HG02970 (cell line): Measurements from ENCODE around the gene NPPA.

ENCODE experiments used
- ATAC-seq: cut with Tn5 transposase; IDR thresholded peaks from one replicate; pipeline ENCODE4 v1.9.1; 2021; ENCODE audit warnings: mild to moderate bottlenecking, moderate library complexity, moderate number of reproducible peaks; ENCODE audit not compliant: unreplicated experiment, low FRiP score

NPPA gene

DNA sequence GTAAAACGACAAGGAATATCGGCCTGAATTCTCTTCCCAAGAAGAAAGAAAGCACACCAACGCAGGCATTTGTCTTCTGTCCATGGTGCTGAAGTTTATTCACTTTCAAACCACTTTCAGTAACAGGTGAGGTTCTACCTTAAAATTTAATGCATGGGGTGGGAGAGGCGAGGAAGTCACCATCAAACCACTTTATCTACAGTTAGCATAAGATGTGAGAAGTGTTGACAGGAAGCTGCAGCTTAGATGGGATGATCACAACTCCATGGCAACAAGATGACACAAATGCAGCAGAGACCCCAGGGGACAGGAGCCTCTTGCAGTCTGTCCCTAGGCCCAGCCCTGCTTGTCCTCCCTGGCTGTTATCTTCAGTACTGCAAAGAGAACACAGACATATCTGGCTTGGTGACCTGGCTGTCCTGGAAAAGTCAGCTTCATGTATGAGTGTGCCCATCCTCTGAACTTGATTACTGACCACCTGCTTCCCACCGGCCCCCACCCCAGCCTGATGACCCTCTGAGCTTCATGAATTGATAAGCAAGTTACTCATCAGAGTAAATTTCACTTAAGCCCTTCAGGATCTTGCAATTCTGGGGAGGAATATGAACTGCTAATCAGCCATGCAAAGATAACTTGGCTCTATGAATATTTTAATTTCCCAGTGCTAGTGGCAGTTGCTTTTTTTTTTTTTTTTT lies 1.8 kb downstream of the NPPA start:
- ATAC-seq = no peak

DNA sequence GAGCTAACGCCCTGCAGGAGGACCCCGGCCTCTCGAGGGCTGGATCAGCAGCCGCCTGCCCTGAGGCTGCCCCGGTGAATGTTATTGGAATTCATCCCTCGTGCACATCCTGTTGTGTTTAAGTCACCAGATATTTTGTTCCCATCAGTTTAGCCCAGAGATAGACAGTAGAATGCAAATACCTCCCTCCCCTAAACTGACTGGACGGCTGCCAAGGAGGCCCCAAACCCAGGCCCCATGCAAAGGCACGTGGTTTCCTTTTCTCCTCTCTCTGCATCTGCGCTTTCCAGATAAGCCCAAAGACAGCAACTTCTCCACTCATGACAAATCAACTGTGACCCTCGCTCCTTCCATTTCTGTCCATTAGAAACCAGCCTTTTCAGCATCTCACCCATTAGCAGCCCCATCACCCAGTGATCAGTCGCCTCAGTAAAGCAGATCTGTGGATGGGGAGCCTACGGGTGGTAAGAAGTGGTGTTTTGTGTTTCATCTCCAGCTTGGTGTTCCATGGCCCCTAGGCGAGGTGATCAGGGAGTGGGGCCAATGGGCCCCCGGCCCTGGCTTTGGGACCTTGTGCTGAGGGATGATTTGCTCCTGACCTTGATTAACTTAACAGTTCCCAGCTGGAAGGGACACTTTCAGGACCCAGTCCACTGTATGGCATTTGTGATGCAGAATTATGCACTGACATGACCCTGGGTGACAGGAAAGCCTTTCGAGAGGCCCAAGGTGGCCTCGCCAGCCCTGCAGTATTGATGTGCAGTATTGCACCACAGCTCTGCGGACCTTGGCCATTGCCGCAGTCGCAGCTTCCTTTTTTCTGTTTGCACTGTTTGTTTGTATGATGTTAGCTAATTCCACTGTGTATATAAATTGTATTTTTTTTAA lies 5.2 kb downstream of the NPPA start:
- ATAC-seq = no peak

DNA sequence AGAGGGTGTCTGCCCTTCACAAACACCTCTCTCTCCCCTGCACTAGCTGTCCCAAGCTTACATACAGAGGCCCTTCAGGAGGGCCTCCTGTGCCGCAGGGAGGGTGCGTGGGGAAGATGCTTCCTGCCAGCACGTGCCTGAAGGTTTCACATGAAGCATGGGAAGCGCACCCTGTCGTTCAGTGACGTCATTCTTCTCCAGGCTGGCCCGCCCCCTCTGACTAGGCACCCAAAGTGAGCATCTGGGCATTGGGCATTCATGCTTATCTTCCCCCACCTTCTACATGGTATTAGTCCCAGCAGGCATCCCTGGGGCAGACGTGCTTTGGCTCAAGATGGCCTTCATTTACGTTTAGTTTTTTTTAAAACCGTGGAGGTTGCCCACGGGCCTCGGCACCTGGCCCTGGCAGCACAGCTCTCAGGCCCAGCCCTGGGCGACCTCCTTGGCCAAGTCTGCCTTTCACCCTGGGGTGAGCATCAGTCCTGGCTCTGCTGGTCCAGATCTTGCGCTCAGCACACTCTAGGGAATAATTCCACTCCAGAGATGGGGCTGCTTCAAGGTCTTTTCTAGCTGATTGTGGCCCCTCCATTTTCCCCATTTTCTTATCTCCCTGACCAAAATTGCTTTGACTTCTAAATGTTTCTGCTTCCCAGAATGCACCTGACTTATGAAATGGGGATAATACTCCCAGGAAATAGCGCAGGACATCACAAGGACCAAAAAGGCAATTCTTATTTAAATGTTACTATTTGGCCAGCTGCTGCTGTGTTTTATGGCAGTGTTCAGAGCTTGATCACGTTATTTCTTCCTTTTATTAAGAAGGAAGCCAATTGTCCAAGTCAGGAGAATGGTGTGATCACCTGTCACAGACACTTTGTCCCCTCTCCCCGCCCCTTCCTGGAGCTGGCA lies 6.1 kb downstream of the NPPA start:
- no peak for ATAC-seq

DNA sequence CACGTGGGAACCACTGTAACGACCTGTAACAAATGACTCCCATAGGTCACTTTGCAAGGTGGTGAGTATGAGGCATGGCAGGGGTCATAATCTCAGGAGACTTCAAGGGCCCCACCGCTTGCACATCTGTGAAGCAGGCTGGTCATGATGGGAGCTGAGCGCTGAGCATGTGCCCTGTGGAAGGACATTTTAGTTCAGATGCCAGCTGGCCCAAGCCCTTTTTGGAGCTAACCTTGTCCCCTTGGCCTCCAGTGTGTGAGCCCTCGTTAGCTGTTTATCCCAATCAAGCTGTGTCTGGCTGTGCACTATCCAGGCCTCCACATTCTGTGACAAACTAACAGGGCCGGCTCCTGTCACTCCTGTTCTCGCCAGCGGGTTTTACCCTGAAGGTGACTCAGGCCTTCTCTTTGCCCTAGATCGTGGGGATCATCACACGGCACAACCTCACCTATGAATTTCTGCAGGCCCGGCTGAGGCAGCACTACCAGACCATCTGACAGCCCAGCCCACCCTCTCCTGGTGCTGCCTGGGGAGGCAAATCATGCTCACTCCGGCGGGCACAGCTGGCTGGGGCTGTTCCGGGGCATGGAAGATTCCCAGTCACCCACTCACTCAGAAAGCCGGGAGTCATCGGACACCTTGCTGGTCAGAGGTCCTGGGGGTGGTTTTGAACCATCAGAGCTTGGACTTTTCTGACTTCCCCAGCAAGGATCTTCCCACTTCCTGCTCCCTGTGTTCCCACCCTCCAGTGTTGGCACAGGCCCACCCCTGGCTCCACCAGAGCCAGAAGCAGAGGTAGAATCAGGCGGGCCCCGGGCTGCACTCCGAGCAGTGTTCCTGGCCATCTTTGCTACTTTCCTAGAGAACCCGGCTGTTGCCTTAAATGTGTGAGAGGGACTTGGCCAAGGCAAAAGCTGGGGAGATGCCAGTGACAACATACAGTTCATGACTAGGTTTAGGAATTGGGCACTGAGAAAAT lies 7.6 kb downstream of the NPPA start:
- ATAC-seq = no peak

DNA sequence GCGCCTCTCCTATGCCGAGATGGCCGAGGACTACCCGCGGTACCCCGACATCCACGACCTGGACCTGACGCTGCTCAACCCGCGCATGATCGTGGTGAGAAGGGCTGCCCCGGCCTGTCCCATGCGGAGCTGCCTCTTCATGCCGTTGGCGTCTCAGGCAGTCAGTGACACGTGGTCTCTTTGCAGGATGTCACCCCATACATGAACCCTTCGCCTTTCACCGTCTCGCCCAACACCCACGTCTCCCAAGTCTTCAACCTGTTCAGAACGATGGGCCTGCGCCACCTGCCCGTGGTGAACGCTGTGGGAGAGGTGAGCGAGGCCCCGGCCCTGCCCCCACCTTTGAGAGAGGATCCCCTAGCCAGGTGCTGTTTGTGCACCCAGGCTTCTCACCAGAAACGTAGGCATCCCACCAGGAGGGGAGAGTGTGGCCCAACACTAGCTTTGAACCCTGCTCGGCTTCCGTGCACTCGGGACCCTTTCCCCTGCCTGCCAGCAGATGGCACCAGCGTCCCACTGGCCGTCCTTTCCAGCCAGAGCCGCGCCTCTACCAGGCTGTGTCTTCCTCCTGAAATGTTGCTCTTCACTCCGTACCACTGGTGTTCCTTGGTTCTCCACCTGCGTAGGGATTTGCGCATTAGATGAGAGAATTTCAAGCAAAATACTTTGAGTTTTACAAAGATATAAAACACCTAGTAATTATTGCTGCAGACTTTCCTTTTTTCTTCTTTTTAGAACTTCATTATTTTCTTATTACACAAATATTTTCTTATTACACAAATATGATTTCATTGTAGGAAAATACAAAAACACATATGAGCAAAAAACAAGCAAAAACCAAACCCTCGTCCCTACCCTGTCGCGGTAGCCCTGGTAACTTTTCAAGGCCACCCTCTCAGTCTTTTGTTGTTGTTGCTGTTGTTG lies 9.0 kb downstream of the NPPA start:
- no peak for ATAC-seq

DNA sequence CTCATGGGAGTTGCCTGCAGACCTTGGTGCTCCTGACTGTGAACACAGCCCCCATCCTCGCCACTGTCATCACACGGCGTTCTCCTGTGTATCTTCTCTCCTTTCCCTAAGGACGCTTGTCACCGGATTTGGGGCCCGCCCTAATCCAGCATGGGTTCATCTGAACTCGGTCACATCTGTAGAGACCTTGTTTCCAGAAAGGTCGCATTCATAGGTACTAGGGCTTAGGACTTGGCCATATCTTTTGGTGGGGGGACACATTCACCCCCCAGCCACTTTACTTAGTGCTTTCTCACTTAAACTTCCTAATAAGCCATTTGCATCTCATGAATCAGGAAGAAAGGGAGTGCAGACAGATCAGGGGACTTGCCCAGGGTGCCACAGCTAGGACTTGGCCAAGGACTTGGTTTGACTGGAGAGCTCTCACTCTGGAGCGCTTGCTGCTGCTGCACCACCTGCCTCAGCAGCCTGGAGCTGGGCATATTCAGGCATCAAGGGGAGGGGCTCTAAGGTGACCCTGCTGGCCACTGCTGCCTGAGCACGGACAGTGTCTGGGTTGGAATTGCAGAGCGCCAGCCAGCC lies 9.7 kb downstream of the NPPA start:
- ATAC-seq = no peak

DNA sequence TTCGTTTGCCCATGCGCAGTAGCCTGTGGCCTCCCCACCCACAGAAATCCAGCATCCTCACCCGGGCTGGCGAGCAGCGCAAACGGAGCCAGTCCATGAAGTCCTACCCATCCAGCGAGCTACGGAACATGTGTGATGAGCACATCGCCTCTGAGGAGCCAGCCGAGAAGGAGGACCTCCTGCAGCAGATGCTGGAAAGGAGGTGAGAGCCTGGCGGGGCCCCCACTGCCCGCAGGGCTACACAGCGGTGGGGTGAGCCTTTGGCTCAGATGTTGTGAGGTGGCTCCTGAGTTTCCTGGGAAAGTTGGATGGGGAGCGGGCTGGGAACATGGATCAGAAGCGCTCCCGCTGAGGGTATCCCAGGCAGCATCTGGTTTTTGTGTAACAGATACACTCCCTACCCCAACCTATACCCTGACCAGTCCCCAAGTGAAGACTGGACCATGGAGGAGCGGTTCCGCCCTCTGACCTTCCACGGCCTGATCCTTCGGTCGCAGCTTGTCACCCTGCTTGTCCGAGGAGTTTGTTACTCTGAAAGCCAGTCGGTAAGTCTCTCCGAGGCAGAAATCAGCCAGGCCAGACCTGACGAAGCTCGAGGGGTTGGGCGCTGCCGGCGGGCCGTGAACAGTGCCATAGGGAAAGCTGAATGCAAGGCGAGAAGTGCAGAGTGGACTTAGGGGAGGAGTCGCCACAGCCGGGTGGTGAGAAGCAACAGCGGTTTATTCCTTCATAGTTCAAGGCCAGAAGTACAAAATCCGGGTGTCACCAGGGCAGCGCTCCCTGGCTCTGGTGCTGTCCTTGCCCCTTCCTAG lies 10.4 kb downstream of the NPPA start:
- no peak for ATAC-seq

DNA sequence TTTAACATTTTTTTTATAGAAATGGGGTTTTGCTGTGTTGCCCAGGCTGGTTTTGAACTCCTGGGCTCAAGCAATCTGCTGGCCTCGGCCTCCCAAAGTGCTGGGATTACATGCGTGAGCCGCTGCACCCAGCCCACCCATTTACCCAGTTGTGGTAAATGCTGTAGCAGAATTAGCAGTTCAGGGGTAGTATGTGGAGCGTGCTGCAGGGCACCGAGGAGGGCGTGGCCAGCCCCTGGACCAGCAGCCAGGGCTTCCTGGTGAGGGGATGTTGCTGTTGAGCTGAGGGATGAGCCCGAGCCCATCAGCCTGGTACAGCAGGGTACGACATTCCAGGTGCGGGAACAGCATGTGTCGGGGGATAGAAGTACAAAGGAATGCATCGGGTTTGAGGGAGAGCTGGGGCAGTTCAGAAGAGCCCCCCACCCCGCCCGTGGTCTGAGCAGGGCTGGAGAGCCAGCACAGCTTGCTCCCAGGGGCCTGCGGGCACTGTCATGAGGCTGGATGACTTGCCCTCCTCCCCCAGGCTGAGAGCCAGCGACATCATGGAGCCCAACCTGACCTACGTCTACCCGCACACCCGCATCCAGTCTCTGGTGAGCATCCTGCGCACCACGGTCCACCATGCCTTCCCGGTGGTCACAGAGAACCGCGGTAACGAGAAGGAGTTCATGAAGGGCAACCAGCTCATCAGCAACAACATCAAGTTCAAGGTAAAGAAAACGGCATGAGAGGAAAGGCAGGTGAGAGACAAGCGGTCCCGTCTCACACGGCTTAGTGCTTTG lies 11.9 kb downstream of the NPPA start:
- no peak for ATAC-seq

DNA sequence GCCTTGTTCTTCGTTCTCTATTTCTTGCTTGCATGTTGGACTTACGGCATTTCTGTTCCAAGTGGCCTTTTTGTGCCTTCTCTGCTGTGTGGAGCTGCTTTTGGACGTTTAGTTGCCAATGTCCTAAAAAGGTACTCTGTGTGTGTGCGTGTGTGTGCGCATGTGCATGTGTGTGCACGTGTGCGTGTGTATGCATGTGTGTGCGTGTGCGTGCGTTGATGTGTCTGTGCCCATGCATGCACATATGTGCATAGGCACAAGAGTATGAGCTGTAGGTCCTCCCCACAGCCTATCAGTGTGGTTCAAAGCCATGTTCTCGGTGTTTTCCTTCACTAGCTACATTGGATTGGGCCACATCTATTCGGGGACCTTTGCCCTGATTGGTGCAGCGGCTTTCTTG lies 13.7 kb downstream of the NPPA start:
- no peak for ATAC-seq

DNA sequence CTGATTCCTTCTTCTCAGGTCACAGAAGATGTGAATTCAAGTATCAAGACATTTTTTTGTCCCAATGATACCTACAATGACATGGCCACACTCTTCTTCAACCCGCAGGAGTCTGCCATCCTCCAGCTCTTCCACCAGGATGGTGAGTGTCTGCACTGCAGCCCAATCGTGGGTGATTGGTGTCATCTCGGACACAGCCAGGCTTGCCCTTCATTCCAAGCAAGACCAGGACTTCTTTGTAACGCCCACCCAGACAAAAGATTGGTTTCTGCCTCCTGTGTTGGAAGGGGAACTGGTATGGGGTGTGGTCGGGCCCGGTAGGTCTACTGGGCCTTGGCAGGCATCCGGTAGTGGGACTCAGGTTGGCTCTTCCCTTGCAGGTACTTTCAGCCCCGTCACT lies 14.1 kb downstream of the NPPA start:
- no peak for ATAC-seq

DNA sequence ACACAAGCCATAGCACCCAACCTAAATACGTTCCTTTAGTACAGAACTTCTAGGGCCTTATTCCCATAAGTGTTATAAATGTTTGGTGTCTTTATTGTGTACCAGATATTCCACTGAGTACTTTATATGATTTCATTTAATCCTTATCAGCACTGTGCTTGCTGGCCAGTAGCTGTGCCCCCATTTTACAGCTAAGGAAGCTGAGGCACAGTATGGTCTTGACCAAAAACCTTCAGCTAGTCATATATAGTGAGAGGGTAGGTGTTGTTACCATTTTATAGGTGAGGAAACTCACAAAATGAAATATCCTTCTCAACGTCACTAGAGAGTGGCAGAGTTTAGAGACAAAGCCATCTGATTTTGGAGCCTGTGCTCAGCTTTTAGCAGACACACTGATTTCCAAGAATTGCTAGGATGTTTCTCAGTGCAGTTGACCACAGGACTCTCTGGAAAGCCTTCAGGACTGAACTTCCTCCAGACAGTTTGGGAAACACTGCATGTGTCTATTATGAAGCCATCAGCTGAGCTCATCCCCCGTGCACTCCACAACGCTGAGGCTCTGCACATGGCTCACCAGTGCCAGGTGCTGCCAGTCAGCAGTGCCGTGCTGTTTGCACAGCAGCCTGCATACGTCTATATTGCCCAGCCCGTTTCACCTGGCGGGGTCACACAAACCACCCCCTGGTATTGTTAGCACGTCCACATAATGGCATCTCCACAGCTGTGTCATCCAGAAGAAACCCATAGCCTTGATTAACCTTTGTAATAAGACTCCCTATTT lies 15.4 kb downstream of the NPPA start:
- ATAC-seq = no peak

DNA sequence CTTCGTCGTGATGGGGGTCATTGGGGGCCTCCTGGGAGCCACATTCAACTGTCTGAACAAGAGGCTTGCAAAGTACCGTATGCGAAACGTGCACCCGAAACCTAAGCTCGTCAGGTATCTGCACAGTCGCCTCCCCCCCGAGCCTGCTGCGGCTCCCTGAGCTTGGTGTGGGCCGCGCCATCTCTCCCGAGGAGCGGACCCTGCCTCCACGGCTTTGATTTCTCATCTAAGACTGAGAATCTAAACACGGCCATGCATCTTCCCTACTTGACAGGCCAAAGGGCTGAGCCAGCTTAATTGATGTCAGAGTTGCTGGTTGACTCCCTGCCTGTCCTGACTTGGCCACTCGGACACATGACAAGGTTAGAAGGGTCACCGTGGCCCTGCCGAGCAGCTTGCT lies 19.1 kb downstream of the NPPA start:
- ATAC-seq = no peak

DNA sequence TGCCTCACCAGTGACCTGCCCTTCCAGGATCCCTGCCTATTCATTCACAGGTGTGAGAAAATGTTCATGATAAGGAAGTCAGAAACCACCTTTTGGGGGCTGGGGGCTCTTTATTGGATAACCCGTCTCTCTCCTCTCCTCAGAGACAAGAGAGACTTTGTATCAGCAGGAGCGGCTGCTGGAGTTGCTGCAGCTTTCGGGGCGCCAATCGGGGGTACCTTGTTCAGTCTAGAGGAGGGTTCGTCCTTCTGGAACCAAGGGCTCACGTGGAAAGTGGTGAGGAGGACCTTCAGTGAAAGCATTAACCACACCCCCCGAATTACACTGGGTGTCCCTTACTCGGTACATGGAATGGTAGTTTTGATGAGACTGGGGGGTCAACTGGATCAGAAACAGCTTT lies 20.6 kb downstream of the NPPA start:
- no peak for ATAC-seq

DNA sequence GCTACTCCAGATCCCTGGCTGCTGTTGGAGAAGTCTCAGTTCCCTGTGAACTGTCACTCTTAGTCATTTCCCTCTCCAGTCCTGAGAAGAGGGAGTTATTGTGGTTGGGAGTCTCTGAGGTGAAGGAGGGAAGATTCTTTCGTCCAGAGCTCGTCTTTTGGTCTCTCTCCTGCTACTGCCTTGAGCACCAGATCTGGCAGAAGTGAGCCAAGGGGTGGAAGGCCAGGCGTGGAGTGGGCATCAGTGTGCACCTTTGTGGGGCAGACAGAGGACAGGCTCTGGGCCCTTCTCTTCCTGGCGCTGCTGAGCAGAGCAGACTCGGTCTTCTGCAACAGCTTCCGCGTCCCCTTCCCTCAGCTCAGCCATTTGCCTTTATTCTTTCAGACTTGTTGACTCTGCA lies 22.5 kb downstream of the NPPA start:
- ATAC-seq = no peak

DNA sequence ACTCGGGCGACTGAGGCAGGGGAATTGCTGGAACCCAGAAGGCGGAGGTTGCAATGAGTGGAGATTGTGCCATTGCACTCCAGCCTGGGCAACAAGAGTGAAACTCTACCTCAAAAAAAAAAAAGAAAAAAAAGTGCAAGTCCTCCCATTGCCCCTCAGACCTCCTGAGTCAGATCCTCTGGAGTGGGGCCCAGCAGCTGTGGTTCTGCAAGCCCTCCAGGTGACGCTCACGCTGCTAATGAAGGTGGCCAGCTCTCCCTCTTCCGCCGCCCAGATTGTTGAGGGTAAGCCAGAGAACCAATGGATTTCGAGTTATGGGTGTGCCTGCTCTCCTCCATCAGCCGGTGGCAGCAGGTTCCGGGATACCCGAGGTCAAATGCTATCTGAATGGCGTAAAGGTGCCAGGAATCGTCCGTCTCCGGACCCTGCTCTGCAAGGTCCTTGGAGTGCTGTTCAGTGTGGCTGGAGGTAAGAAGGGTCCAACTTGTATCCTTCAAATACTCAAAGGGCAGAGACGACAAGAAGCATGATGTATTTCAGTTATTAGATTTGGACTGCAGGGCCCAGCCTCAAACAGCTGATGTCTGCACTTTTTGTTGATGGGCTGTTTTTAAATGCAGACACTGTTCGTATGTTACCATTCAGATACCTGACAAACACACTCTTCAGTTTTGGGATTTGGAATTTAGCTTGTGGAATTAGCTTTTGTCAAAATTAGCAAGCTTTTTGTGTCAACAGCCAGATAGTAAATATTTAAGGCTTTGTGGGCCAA lies 24.0 kb downstream of the NPPA start:
- ATAC-seq = no peak
